Non-pigmented ciliary epithelial cell (primary cell): ENCODE results near the gene PMEPA1.

Source experiments
- DNase-seq: peaks from one replicate; pipeline ENCODE4 v3.0.0-alpha.2; 2010; ENCODE audit warnings: low read depth

The PMEPA1 gene

GRCh38 chr20:57711826-57712225, 2.0 kb upstream of the PMEPA1 start:
- no peak for DNase-seq

GRCh38 chr20:57711311-57711712, 1.5 kb upstream of the PMEPA1 start:
- no peak for DNase-seq

- DNase-seq = no peak
These were observed 1.0 kb upstream of the PMEPA1 start for GRCh38 chr20:57710841-57711240.

GRCh38 chr20:57708694-57709673, 831 bp downstream of the PMEPA1 start:
- DNase-seq = no peak

- DNase-seq = no peak
These were observed 1.7 kb downstream of the PMEPA1 start for GRCh38 chr20:57707849-57708693.

- DNase-seq = no peak
These were observed 2.5 kb downstream of the PMEPA1 start for GRCh38 chr20:57707320-57707719.

- no peak for DNase-seq
These were observed 4.5 kb downstream of the PMEPA1 start for GRCh38 chr20:57705127-57705899.

DNA sequence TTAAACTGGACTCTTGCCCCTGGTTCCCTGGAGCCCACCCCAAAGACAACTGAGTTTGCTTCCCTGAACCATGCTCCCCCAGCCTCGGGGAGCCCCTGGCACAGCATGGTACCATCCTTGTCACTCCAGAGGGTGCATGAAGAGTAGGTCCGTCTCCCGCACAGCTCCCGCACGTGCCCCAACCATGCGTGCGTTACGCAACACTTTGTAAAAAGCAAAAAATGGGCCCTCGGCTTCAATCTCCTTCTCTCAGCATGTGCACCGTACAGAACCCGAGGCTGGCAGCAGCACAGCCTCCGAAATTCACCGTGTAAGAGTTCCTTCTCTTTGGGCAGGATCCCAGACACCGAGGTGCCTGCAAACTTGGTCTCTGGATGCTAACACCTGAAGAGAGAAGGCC, 5.6 kb downstream of the PMEPA1 start:
- DNase-seq = no peak

DNA sequence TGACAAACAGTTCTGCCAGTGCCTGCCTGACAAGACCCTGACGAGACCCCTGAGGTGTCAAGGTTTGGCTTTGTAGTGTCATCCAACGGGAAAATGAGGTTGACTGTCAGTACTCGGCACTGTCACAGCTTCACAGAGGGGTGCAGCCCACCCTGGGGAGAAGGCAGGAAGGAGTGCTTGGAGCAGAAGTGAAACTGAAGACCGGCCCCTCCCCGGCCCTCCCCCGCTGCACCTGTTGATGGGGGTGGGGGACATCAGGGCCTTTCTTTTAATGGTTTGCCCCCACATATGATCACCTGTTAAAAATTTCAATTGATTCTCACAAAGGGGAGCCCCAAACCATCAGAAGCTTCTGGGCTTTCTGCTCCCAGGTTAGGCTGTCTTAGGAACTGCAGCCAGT, 6.8 kb downstream of the PMEPA1 start:
- DNase-seq = no peak

DNA sequence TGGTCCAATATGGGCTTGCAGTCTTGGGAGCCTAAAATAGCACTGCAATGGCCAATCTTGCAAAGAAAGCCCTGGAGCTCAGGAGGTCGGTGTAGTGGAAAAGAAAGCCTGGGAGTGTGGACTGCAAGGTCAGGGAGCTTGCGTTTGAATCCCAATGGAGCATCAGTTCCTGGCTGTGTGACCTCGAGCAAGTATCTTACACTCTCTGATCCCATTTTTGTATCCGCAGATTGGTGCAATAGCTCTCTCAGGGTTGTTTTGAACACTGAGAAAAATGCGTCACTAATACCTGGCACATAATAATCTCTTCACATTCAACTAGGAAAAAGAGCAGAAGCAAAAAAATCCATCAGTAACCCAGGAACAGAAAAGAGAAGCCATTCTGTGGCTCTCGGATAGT, 7.3 kb downstream of the PMEPA1 start:
- no peak for DNase-seq

DNA sequence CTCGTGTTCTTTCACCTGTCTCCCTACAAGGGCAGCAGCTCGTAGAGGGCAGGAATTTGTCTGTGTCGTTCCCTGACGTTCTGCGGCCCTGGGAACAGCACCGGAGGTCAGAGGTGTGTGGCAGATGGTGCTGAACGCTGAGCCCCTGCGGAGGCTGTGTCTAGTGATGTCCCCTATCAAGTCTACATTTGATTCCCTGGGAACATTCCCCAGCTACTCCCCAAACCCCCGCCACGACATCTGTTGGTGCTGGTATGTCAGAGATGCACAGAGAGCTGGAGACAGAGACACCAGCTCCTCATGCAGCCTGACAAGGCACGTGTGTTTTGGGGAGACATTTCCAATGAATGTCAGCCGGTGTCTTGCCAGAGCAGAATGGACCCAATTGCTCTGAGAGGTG, 7.7 kb downstream of the PMEPA1 start:
- no peak for DNase-seq

- no peak for DNase-seq
These were observed 8.2 kb downstream of the PMEPA1 start for GRCh38 chr20:57701651-57702050.

DNA sequence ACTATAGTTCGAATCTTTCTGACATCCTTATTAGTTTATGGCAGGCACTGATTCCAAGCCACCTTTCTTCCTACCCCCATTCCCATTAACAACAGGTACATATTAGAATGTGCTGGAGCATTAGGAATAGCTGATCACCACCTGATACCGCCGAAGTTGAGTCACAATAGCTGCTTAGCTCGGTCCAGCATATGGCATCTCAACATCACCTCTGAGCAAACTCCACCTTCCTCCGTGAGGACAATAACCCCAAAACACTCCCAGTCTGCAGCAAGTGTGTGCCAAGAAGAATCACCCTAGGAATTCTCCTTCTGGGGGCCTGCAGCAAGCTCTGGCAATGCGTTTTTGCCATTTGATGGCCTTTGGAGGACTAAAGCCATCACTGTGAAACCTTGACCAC, 8.7 kb downstream of the PMEPA1 start:
- DNase-seq = no peak

DNA sequence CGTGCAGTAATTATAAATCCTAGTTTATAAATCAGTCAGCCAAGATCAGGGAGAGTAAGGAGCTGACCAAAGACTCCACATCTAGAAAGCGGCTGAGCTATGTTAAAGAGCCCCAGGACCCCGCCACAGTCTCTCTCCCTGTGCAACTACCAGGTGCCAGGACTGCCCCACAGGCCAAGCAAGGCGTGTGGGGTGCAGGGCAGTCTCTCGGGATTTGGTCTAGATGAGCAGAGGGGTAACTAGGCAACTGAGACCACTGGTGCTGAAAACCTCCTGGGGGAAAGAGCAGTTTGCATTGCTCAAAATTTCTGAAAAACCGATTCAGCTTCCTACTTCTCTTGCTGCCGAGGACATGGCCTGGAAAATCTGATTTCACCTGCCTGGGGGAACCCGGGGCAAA, 10.4 kb downstream of the PMEPA1 start:
- no peak for DNase-seq

DNA sequence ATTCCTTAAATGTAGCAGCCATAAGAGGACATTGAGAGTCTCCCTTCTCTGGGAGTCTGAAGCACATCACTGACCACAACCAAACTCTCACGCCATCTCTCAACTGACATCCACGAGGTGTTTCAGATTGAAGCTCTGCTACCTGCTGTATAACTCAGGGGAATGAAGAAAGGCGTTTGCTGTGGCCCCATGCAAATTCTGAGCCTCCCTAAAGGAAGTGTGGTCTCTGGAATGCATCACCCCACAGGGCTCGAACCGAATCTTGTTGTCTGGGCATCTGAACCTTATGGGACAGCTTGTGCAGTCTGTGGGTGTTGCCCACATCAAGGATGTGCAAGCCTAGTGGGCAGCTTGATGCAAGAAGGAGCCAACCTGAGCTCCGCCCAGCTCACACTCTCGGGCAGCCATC, 10.9 kb downstream of the PMEPA1 start:
- no peak for DNase-seq

GRCh38 chr20:57698116-57698866, 11.5 kb downstream of the PMEPA1 start:
- peak; percentile 97 for DNase-seq

- DNase-seq = no peak
These were observed 12.3 kb downstream of the PMEPA1 start for GRCh38 chr20:57697543-57697942.

DNA sequence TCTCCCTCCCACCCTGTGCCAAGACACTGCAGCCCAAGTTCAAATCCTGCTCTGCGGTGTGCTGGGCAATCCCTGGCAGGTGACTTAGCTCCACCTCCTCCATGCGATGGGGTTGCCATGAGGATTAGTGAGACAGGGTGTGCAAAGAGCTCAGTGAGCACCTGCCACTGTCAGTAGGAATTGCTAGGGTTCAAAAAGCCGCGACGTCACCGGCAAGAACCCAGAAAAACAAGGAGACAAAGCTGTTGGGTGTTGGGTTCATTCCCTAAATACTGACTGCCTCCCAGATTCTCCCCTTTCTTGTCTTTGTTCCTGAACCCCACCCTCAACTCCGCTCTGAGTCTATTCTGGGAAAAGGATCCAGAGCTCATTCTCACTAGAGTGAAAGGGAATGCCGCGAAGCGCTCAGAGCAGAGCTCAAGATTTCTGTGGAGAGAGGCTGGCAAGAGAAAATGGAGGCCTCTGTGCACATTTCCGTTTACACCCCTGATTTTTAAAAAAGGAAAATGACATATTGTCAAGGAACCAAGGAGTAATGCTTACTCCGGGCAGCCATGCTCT, 13.3 kb downstream of the PMEPA1 start:
- DNase-seq = no peak

DNA sequence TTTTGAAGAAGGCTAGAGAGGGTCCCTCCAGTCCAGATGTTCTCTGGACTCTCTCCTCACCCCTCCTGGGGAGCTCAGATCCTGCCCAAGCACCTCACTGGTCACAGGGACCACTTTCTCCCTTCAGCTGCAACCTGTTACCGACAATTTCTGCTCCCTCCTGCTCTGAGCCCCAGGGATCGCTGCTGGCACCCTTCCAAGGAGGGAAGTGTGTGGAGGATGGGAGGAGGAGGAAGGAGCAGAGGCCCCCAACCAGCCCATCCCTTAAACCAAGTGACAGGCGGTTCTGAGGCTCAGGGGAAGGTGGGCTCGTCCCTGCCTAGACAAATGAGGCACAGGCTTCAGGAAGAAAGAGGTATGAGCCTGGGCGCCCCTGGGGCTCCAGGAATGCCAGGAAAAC, 13.9 kb downstream of the PMEPA1 start:
- DNase-seq = no peak

DNA sequence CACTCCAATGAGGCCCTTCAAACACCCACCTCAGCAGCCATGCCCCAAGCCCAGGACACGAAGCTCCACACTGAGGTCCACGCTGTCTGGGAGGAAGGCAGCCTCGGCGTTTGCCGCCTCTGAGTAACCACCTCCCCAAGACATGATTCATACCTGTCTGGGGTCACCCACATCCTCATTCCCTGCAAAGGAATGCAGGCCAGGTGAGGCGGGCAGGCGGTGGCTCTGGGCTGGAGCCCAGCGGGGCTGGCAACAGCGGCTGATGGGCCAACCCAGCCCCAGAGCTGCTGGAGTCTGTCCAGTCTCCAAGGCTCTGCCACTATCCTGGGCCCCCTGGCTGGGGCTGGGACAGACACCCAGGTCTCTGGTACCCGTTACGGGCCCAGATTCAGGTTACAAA, 14.8 kb downstream of the PMEPA1 start:
- no peak for DNase-seq

GRCh38 chr20:57694481-57694880, 15.3 kb downstream of the PMEPA1 start:
- no peak for DNase-seq
